H1 (cell line): ENCODE measurements around the gene CD300LF. TPM values are rescaled to one million over a fixed set of nuclear protein-coding genes. Genes with fewer than 3 reads are reported as not detected.

Experiments
- CREB1 ChIP-seq: IDR thresholded peaks from 2 replicates; pipeline ENCODE4 v1.6.1; 2012; ENCODE audit warnings: inconsistent platforms
- CTCF ChIP-seq, 3 experiments: IDR thresholded peaks; 1 replicate in 2 of 3; 2 replicates in 1 of 3; pipeline versions ENCODE4 v1.5.1 to v1.6.1; 2011; ENCODE audit warnings: low read length in 3 of 3, mild to moderate bottlenecking in 3 of 3, inconsistent platforms in 2 of 3, low read depth in 1 of 3, moderate library complexity in 1 of 3; ENCODE audit not compliant: insufficient read depth in 1 of 3; ENCODE audit errors: control extremely low read depth in 1 of 3
- polyA plus RNA-seq, 7 experiments: library from polyadenylated mRNA; depleted of rRNA in 3 of 7; stranded (reverse) in 5 of 7; unstranded in 2 of 7; fragments of >200 nt in 5 of 7; fragments of 200-250 nt in 2 of 7; gene quantifications; 1 replicate in 5 of 7; 2 replicates in 1 of 7; 4 replicates in 1 of 7; pipeline versions ENCODE4 v1.2.1 to v1.2.3, GENCODE V29; 2011 to 2013; ENCODE audit warnings: missing spikeins in 2 of 7, mixed read lengths in 2 of 7
- total RNA-seq: library from RNA; stranded (reverse); fragmentation: NEBNext Ultra II Directional; extraction: Animal tissue kit (Norgen Biotek cat#: 25700); gene quantifications from 2 replicates; pipeline ENCODE4 v1.2.1, GENCODE V29; 2021

Gene CD300LF
- total and polyA plus RNA-seq, 2 of the 8 experiments (the other 6 are each of a cell fraction or from before 2014, with no cell fraction given), result not detected

DNA sequence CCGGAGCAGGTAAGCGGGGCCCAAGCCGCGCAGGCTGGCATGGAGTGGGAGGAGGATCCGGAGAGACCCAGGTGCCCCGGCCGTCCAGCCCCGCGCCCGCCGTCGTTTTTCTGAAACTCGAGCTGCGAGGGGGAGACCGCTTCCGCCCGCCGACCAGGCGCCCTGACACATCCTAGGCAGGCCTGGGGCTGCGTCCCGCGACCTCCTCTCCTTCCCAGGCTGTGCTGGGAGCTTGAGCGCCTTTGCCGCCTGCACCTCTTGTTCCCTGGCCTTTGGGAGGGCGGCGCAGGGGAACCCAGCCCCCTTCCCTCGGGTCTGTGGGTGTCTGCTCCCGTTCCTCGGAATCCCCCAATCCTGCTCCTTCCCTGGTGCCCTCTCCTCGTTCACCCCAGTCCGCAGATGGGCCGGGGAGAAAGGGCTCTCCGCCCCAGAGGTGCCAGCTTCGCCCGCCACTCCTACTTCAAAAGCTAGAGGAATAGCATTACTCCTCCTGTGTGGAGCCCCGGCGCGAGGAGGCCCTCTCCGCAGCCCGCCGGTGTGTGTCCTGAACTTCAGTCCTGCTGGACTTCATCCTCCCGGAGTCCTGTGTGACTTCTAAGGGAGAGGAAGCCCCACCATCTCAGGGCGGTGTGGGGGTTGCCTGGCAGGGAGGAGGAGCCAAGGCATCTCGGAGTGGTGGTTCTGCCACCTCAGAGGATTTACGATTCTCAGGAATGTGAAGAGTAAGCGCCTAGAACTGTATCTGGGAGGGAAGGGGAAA, 36.7 kb upstream of the CD300LF start (continued):
- TF ChIP-seq CREB1 (no peak), CTCF (IDR thresholded peaks at IDR 0.05; ENCODE audit: control extremely low read depth in 1 of 3, insufficient read depth in 1 of 3, low read depth in 1 of 3, low read length in 3 of 3) (no peak)
- TF ChIP-seq, all 59 proteins: peak for 5
